HG03439 (cell line): ENCODE measurements around the gene SV2B.

Source experiments
- ATAC-seq: cut with Tn5 transposase; IDR thresholded peaks from one replicate; pipeline ENCODE4 v1.9.1; 2021; ENCODE audit warnings: mild to moderate bottlenecking, moderate library complexity; ENCODE audit not compliant: unreplicated experiment

The SV2B gene

DNA sequence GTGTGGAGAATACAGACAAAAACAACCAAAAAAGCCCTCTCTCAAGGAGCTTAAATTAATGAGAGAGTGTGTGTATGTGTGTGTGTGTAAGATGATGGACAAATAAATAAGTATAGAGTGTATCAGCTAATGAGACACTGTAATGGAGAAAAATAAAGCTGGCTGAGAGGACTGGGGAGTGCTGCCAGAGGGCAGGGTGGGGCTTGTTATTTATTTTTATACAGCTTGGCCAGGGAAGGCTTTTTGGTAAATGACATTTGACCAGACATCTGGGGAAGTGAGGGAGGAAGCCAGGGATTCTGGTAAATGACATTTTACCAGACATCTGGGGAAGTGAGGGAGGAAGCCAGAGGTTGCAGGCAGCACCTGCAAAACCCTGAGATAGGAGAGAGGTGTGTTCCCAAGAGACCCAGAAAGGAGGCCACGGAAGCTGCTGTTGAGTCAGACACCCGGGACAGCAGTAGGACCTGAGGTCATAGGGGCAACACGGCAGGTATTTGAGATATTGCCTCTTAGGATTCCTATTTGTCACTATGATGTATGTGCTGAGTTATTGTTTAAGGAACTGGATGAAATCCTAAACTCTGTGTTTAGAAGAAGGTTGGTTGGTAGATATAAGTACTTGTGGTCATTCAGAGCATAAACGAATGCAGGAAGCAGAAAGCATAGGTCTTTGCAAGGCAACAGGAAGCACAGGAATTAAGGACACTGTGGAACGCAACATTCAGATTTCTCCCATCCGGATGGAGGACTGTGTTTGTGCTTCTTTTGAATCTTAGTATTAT, 2.7 kb downstream of the SV2B start:
- no peak for ATAC-seq

- ATAC-seq = no peak
Observed at GRCh38 chr15:91104111-91104510, 4.1 kb downstream of the SV2B start.

DNA sequence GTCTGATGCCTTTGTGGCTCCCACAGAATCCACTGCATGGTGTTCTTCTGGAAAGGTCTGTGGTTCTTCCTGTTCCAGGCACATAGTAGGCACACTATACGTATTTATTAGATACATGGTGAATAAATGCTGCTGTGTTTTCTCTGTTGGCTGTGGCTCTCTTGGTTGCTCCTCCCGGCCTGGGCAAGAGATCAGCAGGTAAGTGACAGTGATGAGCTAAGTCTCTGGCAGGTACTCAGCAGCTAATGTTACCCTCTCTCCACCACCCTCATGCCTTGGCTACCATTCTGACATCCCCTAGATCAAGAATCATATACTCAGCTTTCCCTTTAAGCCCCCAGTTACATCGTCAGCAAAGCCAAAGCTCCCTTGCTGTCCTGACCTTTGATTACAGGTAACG, 8.4 kb downstream of the SV2B start:
- ATAC-seq = no peak

DNA sequence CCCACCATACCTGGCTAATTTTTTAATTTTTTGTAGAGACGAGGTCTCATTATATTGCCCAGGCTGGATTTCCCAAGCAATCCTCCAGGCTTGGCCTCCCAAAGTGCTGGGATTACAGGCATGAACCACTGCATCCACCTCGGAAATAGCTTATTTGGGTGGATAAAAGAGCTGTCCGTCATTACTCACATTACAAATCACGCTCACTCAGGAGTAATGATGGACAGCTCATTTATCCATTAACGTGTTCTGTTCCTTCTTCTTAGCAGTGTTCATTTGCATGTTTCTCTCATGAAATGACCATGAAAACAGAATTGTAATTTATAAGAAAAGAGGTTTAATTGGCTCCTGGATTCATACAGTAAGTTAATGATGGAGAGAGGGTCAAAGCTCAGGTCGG, 9.8 kb downstream of the SV2B start:
- ATAC-seq = no peak

DNA sequence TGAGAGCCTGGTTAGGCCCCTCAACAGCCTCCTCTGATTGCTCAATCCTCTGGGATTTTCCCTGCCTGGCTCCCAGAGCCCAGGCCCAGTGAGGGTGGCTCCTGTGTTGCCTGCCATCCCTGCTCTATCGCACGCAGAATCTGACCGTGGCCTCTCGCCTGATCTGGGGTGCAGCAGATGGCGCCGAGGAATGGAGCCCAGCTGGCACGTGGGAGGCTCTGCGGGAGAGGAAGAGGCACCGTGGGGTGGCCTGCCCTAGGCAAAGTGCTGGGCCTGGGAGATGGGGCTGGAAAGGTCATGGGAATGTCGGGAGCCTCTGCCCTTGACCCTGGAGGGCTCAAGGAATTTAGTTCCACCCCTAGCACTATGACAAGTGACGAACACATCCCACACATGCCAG, 10.3 kb downstream of the SV2B start:
- ATAC-seq = no peak

- ATAC-seq = no peak
Observed at GRCh38 chr15:91113030-91113429, 13.0 kb downstream of the SV2B start.

DNA sequence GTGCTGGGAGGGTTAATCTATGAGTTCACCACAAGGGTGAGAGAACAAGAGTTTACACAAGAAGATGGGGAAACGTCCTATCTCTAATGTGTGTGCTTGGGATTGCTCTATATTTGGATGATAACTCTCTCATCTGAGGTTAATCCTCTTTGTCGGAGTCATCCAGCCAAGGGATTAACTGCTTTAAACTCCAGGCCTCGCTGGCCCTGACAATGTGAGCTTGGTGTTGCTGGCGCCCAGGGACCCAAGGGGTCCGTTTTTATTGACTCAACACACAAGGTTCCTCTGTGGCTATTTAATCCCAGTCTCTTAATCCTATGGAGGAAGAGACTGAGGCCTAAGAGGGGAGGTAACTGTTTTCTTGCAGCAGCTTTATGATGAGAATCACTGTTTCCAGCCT, 14.2 kb downstream of the SV2B start:
- ATAC-seq = no peak

- peak; percentile 77 for ATAC-seq
Observed at GRCh38 chr15:91116113-91117067, 16.3 kb downstream of the SV2B start.

- no peak for ATAC-seq
Observed at GRCh38 chr15:91117375-91117774, 17.3 kb downstream of the SV2B start.

- no peak for ATAC-seq
Observed at GRCh38 chr15:91118817-91119590, 18.9 kb downstream of the SV2B start.

DNA sequence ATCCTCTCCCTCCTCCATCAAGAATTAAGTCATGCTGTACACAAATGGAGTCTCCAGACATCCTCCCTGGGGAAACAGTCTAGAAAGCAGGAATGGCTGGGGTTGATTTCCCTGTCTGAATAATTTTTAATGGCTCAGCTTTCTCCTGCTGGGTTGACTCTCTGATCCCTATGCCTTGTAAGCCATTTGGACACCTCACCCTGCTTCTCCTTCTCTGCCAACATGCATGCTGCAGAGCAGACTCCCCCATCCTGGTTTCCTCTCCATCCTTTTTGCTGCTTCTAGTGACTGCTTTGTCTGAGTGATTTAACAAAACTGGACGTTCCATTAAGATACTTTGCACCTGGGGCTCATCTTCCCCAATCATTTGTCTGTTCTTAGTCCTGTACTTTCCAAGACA, 22.2 kb downstream of the SV2B start:
- ATAC-seq = no peak

GRCh38 chr15:91124132-91124531, 24.1 kb downstream of the SV2B start:
- no peak for ATAC-seq

DNA sequence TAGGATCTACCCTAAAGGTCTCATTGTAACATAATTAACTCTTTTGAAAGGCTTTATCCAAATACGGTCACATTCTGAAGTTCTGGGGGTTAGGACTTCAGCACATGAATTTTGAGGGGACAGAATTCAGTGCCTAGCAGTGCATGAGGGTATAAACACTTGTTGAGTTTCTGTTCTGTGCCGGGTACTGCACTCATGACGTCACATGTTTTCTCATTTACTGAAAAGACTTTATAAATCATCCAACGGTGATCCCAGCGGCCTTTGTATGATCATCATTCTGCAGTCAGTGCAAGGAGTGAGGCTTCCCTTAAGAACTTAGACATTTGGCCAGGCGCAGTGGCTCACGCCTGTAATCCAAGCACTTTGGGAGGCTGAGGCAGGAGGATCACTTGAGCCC, 25.1 kb downstream of the SV2B start:
- ATAC-seq = no peak

- no peak for ATAC-seq
Observed at GRCh38 chr15:91126080-91126479, 26.0 kb downstream of the SV2B start.

GRCh38 chr15:91127236-91127955, 27.3 kb downstream of the SV2B start:
- ATAC-seq = no peak

- ATAC-seq = no peak
Observed at GRCh38 chr15:91128016-91128415, 28.0 kb downstream of the SV2B start.

DNA sequence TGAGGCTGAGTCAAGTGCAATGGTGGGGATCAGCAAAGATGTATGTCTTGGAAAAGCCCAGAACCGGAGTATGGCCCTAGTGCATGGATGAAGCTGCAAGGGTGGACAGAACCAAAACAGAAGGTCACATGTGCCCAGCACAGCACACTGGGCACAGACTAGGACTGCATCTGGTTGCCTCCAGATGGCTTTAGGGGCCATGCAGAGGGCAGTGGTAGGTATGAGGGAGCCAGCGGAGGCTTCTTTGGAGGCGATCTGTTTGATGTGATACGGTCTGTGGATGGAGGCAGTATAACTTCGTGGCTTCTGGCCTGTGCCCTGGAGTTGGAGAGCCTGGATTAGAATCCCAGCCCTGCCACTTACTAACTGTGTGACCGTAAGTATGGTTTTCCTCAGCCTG, 29.4 kb downstream of the SV2B start:
- ATAC-seq = no peak

DNA sequence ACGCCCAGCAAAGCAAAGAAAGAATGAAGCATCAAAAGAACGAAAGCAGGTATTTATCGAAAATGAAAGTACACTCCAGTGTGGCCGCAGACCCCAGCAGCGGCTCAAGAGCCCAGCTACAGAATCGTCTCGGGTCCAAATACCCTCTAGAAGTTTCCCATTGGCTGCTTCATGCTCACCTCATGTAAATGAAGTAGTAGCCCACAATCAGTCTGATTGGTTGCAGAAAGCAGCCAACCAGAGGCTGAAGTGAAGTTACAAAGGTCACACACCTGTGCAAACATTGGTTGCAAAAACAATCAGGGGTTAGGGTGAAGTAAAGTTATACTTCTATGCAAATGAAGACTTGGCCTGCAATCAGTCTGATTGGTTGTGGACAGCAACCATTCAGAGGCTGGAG, 32.0 kb downstream of the SV2B start:
- no peak for ATAC-seq

- no peak for ATAC-seq
Observed at GRCh38 chr15:91133511-91133910, 33.5 kb downstream of the SV2B start.
